Mononuclear cell (primary cell): ENCODE data around the gene KCNK18. TPM values are rescaled to one million over a fixed set of nuclear protein-coding genes. Genes with fewer than 3 reads are reported as not detected.

Experiments
- H3K27me3 ChIP-seq: 2 replicates; pipeline ENCODE4 v1.6.0; 2011; ENCODE audit warnings: low read length, control low read depth; ENCODE audit not compliant: insufficient read depth
- H3K4me1 ChIP-seq: 2 replicates; pipeline ENCODE4 v1.5.1; 2011; ENCODE audit warnings: mild to moderate bottlenecking, low read length, control low read depth; ENCODE audit not compliant: insufficient read depth
- H3K4me3 ChIP-seq: 2 replicates; pipeline ENCODE4 v1.5.1; 2011; ENCODE audit warnings: mild to moderate bottlenecking, low read length, moderate library complexity
- H3K9me3 ChIP-seq: 2 replicates; pipeline ENCODE4 v1.5.1; 2011; ENCODE audit warnings: low read depth, mild to moderate bottlenecking, control low read depth, low read length
- total RNA-seq: library from RNA; depleted of rRNA; stranded (reverse); fragments of >200 nt; gene quantifications from one replicate; pipeline ENCODE4 v1.2.3, GENCODE V29; 2012

The KCNK18 gene
- total RNA-seq, 1 donor, result not detected

DNA sequence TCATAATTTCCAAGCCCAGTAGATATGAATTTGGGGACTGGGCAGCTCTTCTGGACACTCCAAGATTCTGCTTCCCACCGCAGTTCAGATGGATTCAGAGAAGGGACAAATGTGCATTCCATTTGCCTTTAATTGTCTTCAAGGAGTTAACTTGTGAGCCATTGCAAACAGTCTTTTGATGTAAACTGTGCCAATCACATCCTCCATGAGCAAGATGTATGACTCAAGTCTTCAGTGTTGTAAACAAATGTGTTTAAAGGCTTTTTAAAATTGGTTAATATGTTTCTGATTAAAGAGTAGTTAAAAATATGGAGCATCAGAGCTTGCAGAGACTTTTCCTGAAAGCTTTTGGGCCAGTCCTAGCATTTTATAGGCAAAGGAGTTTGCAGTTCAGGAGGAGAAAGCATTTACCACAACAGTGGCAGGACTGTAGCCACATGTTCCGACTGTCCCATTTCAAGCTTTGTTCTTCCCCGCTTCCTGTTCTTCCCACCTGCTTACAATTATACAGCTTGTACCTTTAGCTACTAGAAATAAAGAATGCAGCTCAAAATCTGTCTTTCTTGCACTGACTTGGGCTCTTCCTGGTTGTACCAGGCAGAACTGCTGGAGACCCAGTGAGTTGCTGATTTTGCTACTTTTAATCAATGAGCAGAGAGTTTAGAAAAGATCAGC, 49.8 kb downstream of the KCNK18 start:
- H3K4me3 ChIP-seq, result no peak overlapping the region
- peaks cover 5% of the 10 kb centered on the region for H3K4me1 ChIP-seq
- peaks cover 17% of the 10 kb centered on the region for H3K27me3 ChIP-seq
- no peaks in the 10 kb centered on the region for H3K9me3 ChIP-seq

DNA sequence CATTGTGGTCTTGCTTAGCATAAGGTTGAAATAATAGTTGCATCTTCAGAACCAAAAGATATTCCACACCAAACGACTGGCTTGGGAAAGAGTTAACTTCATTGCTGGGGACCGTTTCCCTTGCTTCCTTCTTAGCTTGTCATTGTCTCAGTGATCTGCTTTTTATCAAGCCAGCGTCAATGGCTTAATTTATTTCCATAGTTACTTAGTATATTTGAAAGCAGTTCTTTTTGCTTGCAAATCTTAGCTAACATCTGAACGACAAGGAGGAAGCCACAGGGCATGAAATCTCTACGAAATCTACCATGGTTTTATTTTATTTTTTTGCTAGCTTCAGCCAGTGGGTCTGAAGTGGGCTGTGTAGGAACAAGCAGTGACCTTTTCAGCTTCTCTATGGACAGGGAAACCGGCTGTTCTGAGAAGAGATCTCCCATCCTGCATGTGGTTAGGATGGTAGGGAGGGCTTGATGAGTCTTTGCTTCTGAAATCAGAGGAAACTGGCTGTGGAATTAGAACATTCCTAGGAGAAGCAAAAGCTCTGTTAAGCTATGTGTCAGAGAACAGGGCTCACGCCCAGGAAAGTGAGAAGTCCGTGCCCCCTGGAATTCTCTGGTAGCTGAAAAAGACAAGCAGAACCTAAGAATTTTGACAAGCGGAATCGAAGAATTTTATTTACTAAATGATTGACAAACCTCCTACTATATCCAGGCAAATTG, 51.6 kb downstream of the KCNK18 start:
- H3K27me3 ChIP-seq, result peaks cover 9% of the 10 kb centered on the region
- peaks cover 5% of the 10 kb centered on the region for H3K4me1 ChIP-seq
- H3K4me3 ChIP-seq, result no peak overlapping the region
- H3K9me3 ChIP-seq, result no peaks in the 10 kb centered on the region

DNA sequence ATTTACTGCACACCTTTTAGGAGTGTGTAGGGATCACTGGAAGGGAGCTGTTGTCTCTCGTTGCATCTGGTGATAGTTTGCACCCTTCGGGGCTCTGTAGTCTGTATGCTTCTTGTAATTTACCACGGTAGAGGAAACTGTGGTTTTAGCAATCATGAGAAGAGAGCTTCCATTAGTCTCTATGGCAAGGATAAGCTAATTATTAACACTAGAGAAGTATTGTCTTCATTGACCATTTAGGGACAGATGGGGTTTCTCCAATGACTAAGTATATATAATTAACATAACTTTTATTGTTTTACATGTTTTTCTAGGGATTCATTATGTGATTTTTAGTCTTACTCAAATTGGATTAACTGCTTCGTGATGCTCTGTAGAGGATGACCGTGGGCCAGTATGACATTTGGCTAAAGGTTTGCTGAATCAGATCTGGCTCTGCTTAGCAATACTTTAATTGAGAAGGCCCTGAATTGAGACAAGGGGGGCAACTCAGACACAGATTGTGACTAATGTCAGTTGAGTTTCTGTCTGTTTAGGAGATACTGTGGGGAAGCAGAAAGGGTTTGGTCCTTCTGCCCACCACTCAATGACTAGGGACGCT, 52.3 kb downstream of the KCNK18 start:
- peaks cover 5% of the 10 kb centered on the region for H3K27me3 ChIP-seq
- no peaks in the 10 kb centered on the region for H3K9me3 ChIP-seq
- no peak overlapping the region for H3K4me3 ChIP-seq
- H3K4me1 ChIP-seq, result peaks cover 5% of the 10 kb centered on the region

DNA sequence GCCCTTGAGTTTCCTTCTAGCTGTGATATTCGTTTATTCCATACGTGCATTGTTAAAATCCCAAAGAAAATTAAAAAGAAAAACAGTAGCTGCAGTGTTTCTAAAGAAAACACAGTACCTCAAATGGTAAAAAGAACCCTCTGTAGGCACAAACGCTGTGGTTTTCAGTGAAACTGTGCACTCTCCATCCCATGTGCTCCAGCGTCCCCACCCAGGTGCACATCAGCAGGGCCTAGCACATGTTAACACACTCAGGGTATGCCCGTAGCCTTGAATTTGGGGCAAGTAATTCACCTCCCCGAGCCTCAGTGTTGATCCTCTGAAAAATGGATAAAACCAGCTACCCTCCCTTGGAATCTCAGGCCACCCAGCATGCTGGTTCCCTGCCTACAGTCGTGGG, 53.1 kb downstream of the KCNK18 start:
- Histone ChIP-seq H3K4me3 (no peak overlapping the region), H3K4me1 (peaks cover 5% of the 10 kb centered on the region), H3K9me3 (no peaks in the 10 kb centered on the region), H3K27me3 (peaks cover 5% of the 10 kb centered on the region)

DNA sequence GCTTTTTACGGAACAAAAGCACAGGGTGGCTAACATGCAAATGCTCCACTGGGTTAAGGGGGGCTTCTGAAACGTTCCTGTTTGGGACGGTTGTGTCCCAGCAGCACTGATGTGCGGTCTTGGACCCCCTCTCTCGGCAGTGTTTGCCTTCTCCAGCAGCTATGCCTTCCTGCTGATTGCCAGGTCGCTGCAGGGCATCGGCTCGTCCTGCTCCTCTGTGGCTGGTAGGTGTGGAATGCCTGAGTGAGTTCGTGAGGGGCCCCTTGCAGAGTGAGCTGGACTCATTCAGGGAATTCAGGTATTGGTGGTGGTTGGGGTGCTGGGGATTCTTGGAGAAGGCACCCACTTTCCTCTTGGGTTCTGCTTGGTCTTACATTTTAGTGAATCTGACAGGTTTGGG, 56.6 kb downstream of the KCNK18 start:
- Histone ChIP-seq H3K4me3 (no peak overlapping the region), H3K27me3 (peaks cover 3% of the 10 kb centered on the region), H3K9me3 (no peaks in the 10 kb centered on the region), H3K4me1 (peaks cover 4% of the 10 kb centered on the region)

DNA sequence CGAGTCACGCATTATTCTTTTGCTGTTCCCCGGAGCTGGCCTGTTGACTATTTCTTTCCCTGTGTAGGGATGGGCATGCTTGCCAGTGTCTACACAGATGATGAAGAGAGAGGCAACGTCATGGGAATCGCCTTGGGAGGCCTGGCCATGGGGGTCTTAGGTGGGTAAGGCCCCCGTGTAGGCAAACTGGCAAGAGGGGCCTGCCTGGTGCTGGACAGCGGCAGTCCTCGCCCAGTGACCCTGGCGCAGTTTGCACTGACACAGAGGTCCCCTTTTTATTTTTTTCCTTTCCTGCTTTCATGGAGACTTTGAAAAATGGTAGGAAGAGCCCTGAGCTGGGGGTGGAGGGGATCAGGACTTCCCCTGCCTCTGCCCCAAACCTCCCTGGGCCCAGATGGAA, 57.0 kb downstream of the KCNK18 start:
- no peaks in the 10 kb centered on the region for H3K9me3 ChIP-seq
- no peaks in the 10 kb centered on the region for H3K27me3 ChIP-seq
- peaks cover 3% of the 10 kb centered on the region for H3K4me1 ChIP-seq
- H3K4me3 ChIP-seq, result no peak overlapping the region

DNA sequence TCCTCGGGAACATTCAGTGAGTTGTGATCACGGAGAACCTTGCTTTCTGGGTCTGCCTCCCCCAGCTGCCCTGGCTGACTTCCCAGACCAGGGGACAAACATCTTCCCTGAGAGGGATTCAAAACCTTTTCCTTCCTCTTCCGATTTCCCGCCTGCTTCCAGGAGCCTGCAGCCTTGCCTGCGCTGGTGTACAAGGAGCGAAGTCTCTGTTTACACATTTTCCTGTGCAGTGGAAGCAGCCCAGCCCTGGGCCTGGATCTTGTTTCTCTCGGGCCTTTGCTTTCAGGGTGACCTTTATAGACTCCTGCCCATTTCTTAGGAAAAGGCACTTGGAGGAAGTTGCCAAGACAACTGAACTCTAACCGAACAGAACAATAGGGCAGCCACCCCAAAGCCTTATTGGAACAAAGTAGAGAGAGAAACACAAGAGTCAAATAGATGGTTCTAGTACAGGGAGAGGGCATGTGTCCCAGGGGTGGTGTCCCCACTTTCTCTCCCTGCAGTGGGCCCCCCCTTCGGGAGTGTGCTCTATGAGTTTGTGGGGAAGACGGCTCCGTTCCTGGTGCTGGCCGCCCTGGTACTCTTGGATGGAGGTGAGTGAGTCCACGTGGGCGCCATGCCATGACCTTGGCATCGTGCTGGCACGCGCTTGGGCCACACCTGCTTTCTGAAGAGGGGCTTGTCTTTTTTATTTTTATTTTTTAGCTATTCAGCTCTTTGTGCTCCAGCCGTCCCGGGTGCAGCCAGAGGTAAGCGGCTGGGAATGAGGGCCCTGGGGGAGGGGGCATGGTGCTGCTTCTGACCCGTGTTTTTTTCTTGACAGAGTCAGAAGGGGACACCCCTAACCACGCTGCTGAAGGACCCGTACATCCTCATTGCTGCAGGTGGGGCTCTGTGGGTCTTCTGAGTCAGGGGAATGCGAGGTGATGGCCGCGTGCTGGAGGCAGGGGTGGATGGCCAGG, 57.8 kb downstream of the KCNK18 start:
- Histone ChIP-seq H3K4me1 (peaks cover 10% of the 10 kb centered on the region), H3K4me3 (no peak overlapping the region), H3K27me3 (no peaks in the 10 kb centered on the region), H3K9me3 (no peaks in the 10 kb centered on the region)

DNA sequence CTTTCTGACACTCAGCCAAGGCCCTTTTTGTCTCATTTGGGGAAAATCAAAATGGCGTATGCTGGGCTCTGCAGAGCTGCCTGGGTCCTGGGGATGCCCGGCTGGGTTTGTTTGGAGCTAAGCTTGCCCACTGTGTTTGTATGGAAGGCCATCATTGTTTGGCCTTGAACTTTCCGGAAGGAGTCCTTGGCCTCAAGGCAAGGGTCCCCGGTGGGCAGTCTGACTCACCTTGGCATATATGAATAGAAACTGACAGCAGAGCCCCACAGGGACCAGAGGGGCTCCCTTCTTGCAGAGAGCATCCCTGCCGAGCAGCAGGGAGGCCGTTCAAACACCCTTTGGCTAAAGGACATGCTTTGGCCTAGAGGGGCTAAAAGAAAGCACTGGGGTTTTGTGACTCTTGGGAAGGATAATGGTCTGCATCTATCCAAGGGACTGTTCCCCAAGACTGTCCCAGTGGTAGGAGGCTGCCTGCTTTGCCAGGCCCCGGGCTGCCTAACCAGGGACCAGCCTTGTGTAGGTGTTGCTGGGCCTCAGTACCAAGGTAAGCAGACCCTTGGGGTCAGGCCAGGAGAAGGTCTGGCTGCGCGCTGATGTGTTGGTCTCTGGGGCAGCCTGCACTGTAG, 58.7 kb downstream of the KCNK18 start:
- H3K9me3 ChIP-seq, result no peaks in the 10 kb centered on the region
- H3K4me1 ChIP-seq, result peaks cover 17% of the 10 kb centered on the region
- no peaks in the 10 kb centered on the region for H3K27me3 ChIP-seq
- H3K4me3 ChIP-seq, result no peak overlapping the region

DNA sequence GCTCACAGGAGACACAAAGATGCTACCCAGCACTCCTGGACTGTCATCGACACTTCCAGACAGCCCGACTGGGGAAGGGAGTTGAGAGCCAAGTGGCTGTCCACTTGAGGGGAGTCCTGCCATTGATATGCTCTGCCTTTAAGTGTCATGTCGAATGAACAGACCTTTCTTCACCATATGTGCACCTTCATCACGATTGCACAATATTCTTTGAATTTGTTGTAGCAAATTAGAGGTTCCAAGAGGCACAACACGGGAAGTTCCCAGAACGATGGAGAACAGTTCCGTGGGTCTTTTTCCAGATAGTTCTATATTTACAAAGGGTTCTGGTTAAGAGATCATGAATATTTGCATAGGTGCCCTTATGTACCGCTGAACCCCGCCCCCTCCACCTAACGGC, 59.6 kb downstream of the KCNK18 start:
- no peak overlapping the region for H3K4me3 ChIP-seq
- H3K4me1 ChIP-seq, result peaks cover 19% of the 10 kb centered on the region
- H3K9me3 ChIP-seq, result no peaks in the 10 kb centered on the region
- no peaks in the 10 kb centered on the region for H3K27me3 ChIP-seq

DNA sequence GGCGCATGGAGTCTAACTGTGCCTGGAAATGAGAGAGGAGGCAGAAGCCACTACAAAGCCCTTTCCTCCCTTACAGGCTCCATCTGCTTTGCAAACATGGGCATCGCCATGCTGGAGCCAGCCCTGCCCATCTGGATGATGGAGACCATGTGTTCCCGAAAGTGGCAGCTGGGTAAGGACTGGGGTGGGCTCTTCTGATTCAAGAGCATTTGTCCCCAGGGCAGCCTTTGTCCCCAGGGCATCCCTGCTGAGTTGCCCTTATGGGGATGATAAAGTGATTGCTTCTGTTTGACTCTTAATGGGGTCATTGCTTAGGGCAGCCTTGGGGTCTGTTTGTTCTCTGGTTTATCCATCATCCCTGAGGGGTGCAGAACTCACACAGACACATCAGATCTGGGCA, 60.4 kb downstream of the KCNK18 start:
- Histone ChIP-seq H3K27me3 (no peaks in the 10 kb centered on the region), H3K9me3 (no peaks in the 10 kb centered on the region), H3K4me3 (no peak overlapping the region), H3K4me1 (peaks cover 19% of the 10 kb centered on the region)

DNA sequence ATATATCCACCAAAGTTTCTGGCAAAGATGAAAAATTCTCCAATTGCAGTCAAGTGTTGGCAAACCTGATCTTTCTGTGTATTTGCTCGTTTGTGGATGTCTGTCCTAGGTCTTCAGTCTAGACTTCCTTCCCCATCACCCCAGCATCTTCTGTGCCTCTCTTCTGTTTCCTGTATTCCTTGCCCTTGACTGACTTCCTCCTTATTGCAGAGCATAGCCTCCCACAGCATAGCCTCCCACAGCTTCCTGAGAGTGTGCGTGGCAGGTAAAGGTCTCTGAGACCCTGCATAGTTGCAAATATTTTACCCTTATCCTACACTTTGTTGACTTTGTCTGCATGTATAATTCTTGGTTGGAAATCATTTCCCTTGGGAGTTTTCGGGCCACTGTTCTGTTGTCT, 62.0 kb downstream of the KCNK18 start:
- Histone ChIP-seq H3K4me3 (no peak overlapping the region), H3K4me1 (peaks cover 19% of the 10 kb centered on the region), H3K9me3 (no peaks in the 10 kb centered on the region), H3K27me3 (no peaks in the 10 kb centered on the region)

Other genes starting within 250 kb of the KCNK18 start
- gene SHTN1, start 192.3 kb upstream of the KCNK18 start, total RNA-seq, result 10.0 TPM
- not detected for gene VAX1, start 59.2 kb upstream of the KCNK18 start, total RNA-seq
- 2.8 TPM for gene SLC18A2, start 43.6 kb downstream of the KCNK18 start, total RNA-seq
- gene PDZD8, start 178.0 kb downstream of the KCNK18 start, total RNA-seq, result 53.1 TPM